Gastroesophageal sphincter (tissue), 4 donors: ENCODE data around the gene CEL. TPM values are rescaled to one million over a fixed set of nuclear protein-coding genes. Genes with fewer than 3 reads are reported as not detected.

Experiments used
- ATAC-seq: fragments of 150-250 bp; one replicate; pipeline ENCODE4 v1.9.1; 2016; ENCODE audit warnings: mild to moderate bottlenecking, moderate library complexity
- H3K27ac ChIP-seq, 4 donors: fragments of 200-600 bp; sonication (generic) in 3 of 4; 1 replicate in 3 of 4; 2 replicates in 1 of 4; pipeline ENCODE4 v1.5.1; 2016 to 2019
- H3K27me3 ChIP-seq: fragments of 200-600 bp; sonication (generic); one replicate; pipeline ENCODE4 v1.5.1; 2019
- H3K36me3 ChIP-seq, 2 donors: fragments of 200-600 bp; sonication (generic); one replicate each; pipeline ENCODE4 v1.5.1; 2019; ENCODE audit warnings: control low read depth in 1 of 2
- H3K4me1 ChIP-seq, 3 donors: fragments of 200-600 bp; sonication (generic); 1 replicate in 2 of 3; 2 replicates in 1 of 3; pipeline ENCODE4 v1.5.1; 2016 to 2019; ENCODE audit warnings: control low read depth in 2 of 3
- H3K4me3 ChIP-seq, 2 donors: fragments of 200-600 bp; sonication (generic); one replicate each; pipeline ENCODE4 v1.5.1; 2019; ENCODE audit warnings: mild to moderate bottlenecking in 1 of 2, moderate library complexity in 1 of 2
- H3K9me3 ChIP-seq, 3 donors: fragments of 200-600 bp; sonication (generic); one replicate each; pipeline ENCODE4 v1.5.1; 2017 to 2019; ENCODE audit warnings: control low read depth in 2 of 3
- CTCF ChIP-seq, 4 experiments: fragments of 200-600 bp in 2 of 4; fragments of 450-650 bp in 2 of 4; sonication (generic) in 1 of 4; IDR thresholded peaks; one replicate each; pipeline ENCODE4 v1.5.1; 2017 to 2019; ENCODE audit warnings: antibody characterized with exemption in 4 of 4, mild to moderate bottlenecking in 2 of 4, moderate library complexity in 2 of 4
- EP300 ChIP-seq: sonication (generic); formaldehyde crosslinking; IDR thresholded peaks from one replicate; pipeline ENCODE4 v1.6.1; 2017; ENCODE audit warnings: antibody characterized with exemption, mild to moderate bottlenecking
- POLR2A ChIP-seq, 2 donors: fragments of 450-650 bp; IDR thresholded peaks; one replicate each; pipeline ENCODE4 v1.6.1; 2017; ENCODE audit warnings: antibody characterized with exemption in 2 of 2, mild to moderate bottlenecking in 2 of 2, moderate library complexity in 1 of 2
- POLR2AphosphoS5 ChIP-seq: sonication (generic); formaldehyde crosslinking; IDR thresholded peaks from one replicate; pipeline ENCODE4 v1.6.1; 2017; ENCODE audit warnings: antibody characterized with exemption
- WGBS, 2 donors: methylation state at CpG; one replicate each; pipeline ENCODE4 v1.1.5; 2018; ENCODE audit warnings: low coverage in 1 of 2; 5-methylcytosine and 5-hydroxymethylcytosine counted together
- small RNA-seq, 4 donors: library from RNA; depleted of rRNA; stranded (forward); fragments of <200 nt; gene quantifications; one replicate each; pipeline ENCODE3, GENCODE V24; 2016
- total RNA-seq, 4 donors: library from RNA; depleted of rRNA; stranded (reverse); fragments of >200 nt; gene quantifications; one replicate each; pipeline ENCODE4 v1.1.0, GENCODE V29; 2016

CEL gene
- total RNA-seq, 4 donors from 2014 or later: 0.35 to 0.81 (median 0.62) TPM; not detected in 1

GRCh38 chr9:133119103-133119845 is 57.5 kb downstream of the CEL start:
- no peaks in the 10 kb centered on the region for H3K9me3 ChIP-seq
- TF ChIP-seq EP300 (no peak), CTCF (IDR thresholded peaks at IDR 0.05) (no peak), POLR2AphosphoS5 (no peak), POLR2A (IDR thresholded peaks at IDR 0.05) (no peak)
- H3K36me3 ChIP-seq: no peaks in the 10 kb centered on the region
- WGBS, 2 donors: 36 to 40% methylated on average over 2 to 5 of the region's 21 CpGs
- no peaks in the 10 kb centered on the region for H3K27me3 ChIP-seq
- H3K4me3 ChIP-seq: peak overlapping the region; percentile 62 to 84
- no peak for ATAC-seq
- H3K4me1 ChIP-seq: peaks cover 0 to 82% (median 61%) of the 10 kb centered on the region in 3 donors
- H3K27ac ChIP-seq: peak overlapping the region in 3 of 4 donors; percentile 91 to 94 (median 91)

GRCh38 chr9:133119846-133120500 is 58.2 kb downstream of the CEL start:
- no peaks in the 10 kb centered on the region for H3K36me3 ChIP-seq
- ATAC-seq: no peak
- no peaks in the 10 kb centered on the region for H3K27me3 ChIP-seq
- 0 to 16% methylated on average over 1 to 5 of the region's 21 CpGs for WGBS, 2 donors
- peak overlapping the region in 3 of 4 donors; percentile 91 to 94 (median 91) for H3K27ac ChIP-seq
- TF ChIP-seq POLR2A (IDR thresholded peaks at IDR 0.05) (no peak), POLR2AphosphoS5 (no peak), CTCF (IDR thresholded peaks at IDR 0.05) (no peak), EP300 (no peak)
- H3K4me1 ChIP-seq: peaks cover 0 to 81% (median 54%) of the 10 kb centered on the region in 3 donors
- H3K9me3 ChIP-seq: no peaks in the 10 kb centered on the region
- H3K4me3 ChIP-seq: peak overlapping the region; percentile 62 to 84

GRCh38 chr9:133120501-133121197 is 58.9 kb downstream of the CEL start:
- H3K36me3 ChIP-seq: no peaks in the 10 kb centered on the region
- no peaks in the 10 kb centered on the region for H3K9me3 ChIP-seq
- peaks cover 0 to 81% (median 50%) of the 10 kb centered on the region in 3 donors for H3K4me1 ChIP-seq
- peak; percentile 21 to 56 for TF ChIP-seq POLR2A (IDR thresholded peaks at IDR 0.05)
- no peak for TF ChIP-seq CTCF (IDR thresholded peaks at IDR 0.05)
- no peak for TF ChIP-seq EP300
- no peak for TF ChIP-seq POLR2AphosphoS5
- no CpG with 5 or more reads among the region's 66 CpGs for WGBS, 2 donors
- peak overlapping the region; percentile 62 to 84 for H3K4me3 ChIP-seq
- no peaks in the 10 kb centered on the region for H3K27me3 ChIP-seq
- ATAC-seq: peak; percentile 18
- H3K27ac ChIP-seq: peak overlapping the region; percentile 49 to 94 (median 91)

Small RNAs within 50 kb of the gene (small RNA-seq; reads per million reads assigned to genes)
- 0 reads per million in 4 donors for gene MIR6877

Other genes starting within 250 kb of the CEL start
- gene AK8, start 183.7 kb upstream of the CEL start, total RNA-seq: under 1 TPM; 0.31 to 0.81 (median 0.63) TPM
- gene SPACA9, start 183.1 kb upstream of the CEL start, total RNA-seq: 1 to 10 TPM; 2.6 to 8.2 (median 3.9) TPM
- gene TSC1, start 117.4 kb upstream of the CEL start, total RNA-seq: 10 to 100 TPM; 24.3 to 44.2 (median 36.9) TPM
- gene GFI1B, start 83.3 kb upstream of the CEL start, total RNA-seq: not detected
- 10 to 100 TPM; 43.5 to 51.5 (median 48.9) TPM for gene GTF3C5, start 31.0 kb upstream of the CEL start, total RNA-seq
- gene RALGDS, start 59.3 kb downstream of the CEL start, total RNA-seq: 10 to 100 TPM; 44.8 to 53.0 (median 49.8) TPM
- 10 to 100 TPM; 11.3 to 18.0 (median 15.6) TPM for gene GBGT1, start 101.9 kb downstream of the CEL start, total RNA-seq
- not detected for gene OBP2B, start 147.3 kb downstream of the CEL start, total RNA-seq
- 1 to 10 TPM in 2 of 4 donors, under 1 TPM in 2; 0.47 to 10.0 (median 0.91) TPM for gene ABO, start 213.2 kb downstream of the CEL start, total RNA-seq